NCI-H146 (cell line): Measurements from ENCODE around the gene LRRC38.
"Not testable (repeated sequence)": the region's sequence is repeated elsewhere in the genome, so short reads cannot be mapped to it uniquely, and the experiment has no call there.

Experiments used
- DNase-seq: peaks from one replicate; lab custom pipeline; 2025; lab: John Stamatoyannopoulos, UW

Gene LRRC38

GRCh38 chr1:13513895-13514546, at the start of gene LRRC38:
Gene LRRC38, minus strand, starts transcription at chr1:13514003. Its CDS starts 410 bp downstream, at chr1:13513593.
- DNase-seq, result no peak

GRCh38 chr1:13562981-13563380, 49.2 kb upstream of the LRRC38 start:
- not testable (repeated sequence) for DNase-seq

GRCh38 chr1:13560541-13560940, 46.7 kb upstream of the LRRC38 start:
- DNase-seq, result no peak

- DNase-seq, result no peak
Measured at GRCh38 chr1:13556224-13556764, 42.5 kb upstream of the LRRC38 start.

- DNase-seq, result no peak
Measured at GRCh38 chr1:13554798-13555197, 41.0 kb upstream of the LRRC38 start.

- no peak for DNase-seq
Measured at GRCh38 chr1:13550663-13551062, 36.9 kb upstream of the LRRC38 start.

GRCh38 chr1:13549521-13549920, 35.7 kb upstream of the LRRC38 start:
- no peak for DNase-seq

GRCh38 chr1:13549021-13549420, 35.2 kb upstream of the LRRC38 start:
- no peak for DNase-seq

- DNase-seq, result no peak
Measured at GRCh38 chr1:13548281-13548680, 34.5 kb upstream of the LRRC38 start.

GRCh38 chr1:13546791-13547190, 33.0 kb upstream of the LRRC38 start:
- DNase-seq, result no peak

- DNase-seq, result no peak
Measured at GRCh38 chr1:13544221-13544556, 30.4 kb upstream of the LRRC38 start.

- DNase-seq, result peak; percentile 3
Measured at GRCh38 chr1:13543451-13544220, 29.8 kb upstream of the LRRC38 start.

GRCh38 chr1:13541435-13542215, 27.8 kb upstream of the LRRC38 start:
- no peak for DNase-seq

- DNase-seq, result no peak
Measured at GRCh38 chr1:13540866-13541265, 27.1 kb upstream of the LRRC38 start.

- no peak for DNase-seq
Measured at GRCh38 chr1:13539683-13540082, 25.9 kb upstream of the LRRC38 start.

- no peak for DNase-seq
Measured at GRCh38 chr1:13538832-13539231, 25.0 kb upstream of the LRRC38 start.

GRCh38 chr1:13536571-13536970, 22.8 kb upstream of the LRRC38 start:
- DNase-seq, result no peak

- no peak for DNase-seq
Measured at GRCh38 chr1:13535227-13535626, 21.4 kb upstream of the LRRC38 start.

GRCh38 chr1:13528320-13528719, 14.5 kb upstream of the LRRC38 start:
- no peak for DNase-seq

GRCh38 chr1:13523780-13524477, 10.1 kb upstream of the LRRC38 start:
- DNase-seq, result no peak

GRCh38 chr1:13520985-13521384, 7.2 kb upstream of the LRRC38 start:
- no peak for DNase-seq

GRCh38 chr1:13517193-13517812, 3.5 kb upstream of the LRRC38 start:
- DNase-seq, result no peak
